ENCODE results near the gene AFF4. TPM values are rescaled to one million over a fixed set of nuclear protein-coding genes. Genes with fewer than 3 reads are reported as not detected.

The AFF4 gene
- total and polyA plus RNA-seq, 2 experiments from 2014 or later, result 31.3 to 46.3 TPM

DNA sequence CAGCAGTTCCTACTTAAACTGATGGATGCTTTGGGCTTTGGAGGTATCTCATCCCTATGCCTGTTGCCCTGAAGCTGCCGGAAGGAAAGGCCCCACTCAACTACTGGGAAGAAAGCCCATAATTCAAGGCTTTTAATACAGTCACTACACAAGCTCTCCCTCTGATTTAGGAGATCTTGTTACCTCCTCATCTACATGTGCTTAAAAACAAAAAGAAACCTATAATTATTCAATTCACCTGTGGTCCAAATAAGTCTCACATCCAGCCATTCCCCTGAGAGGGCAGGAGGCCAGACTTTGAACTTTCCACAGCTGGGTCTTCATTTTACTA is 90.7 kb downstream of the AFF4 start:
- Histone ChIP-seq H3K4me2 (no peak overlapping the region), H3K79me2 (replicated peaks; ENCODE audit: insufficient read depth) (peaks cover 8% of the 10 kb centered on the region), H3K4me3 (no peak overlapping the region), H3K27ac (ENCODE audit: low read depth) (no peak overlapping the region; the same call in 1 of the 2 replicates), H3K36me3 (ENCODE audit: insufficient read depth) (peaks cover 10% of the 10 kb centered on the region), H3K4me1 (ENCODE audit: insufficient read depth) (no peaks in the 10 kb centered on the region), H3K27me3 (ENCODE audit: insufficient read depth) (no peaks in the 10 kb centered on the region), H4K20me1 (replicated peaks; ENCODE audit: insufficient read depth) (peaks cover under 1% of the 10 kb centered on the region), H3F3A (replicated peaks; ENCODE audit: low read depth) (peaks cover 12% of the 10 kb centered on the region), H3K9me2 (ENCODE audit: insufficient read depth) (no peaks in the 10 kb centered on the region), H2AFZ (no peak overlapping the region)
- peaks cover 6% of the 10 kb centered on the region for H3K27me3 Mint-ChIP-seq (ENCODE audit: insufficient read depth, low read depth, poor library complexity)
- no peak overlapping the region for H3K4me3 Mint-ChIP-seq
- no peaks in the 10 kb centered on the region for H3K9me3 Mint-ChIP-seq
- H3K4me1 Mint-ChIP-seq, result no peaks in the 10 kb centered on the region
- peaks cover 24% of the 10 kb centered on the region for H3K36me3 Mint-ChIP-seq (ENCODE audit: low read depth)
- no peak for DNase-seq (ENCODE audit: low spot score)
- TF ChIP-seq EZH2 (IDR thresholded peaks at IDR 0.05; ENCODE audit: low read depth, unreplicated experiment) (no peak), CREB1 (CRISPR knock-in tag; IDR thresholded peaks at IDR 0.05; ENCODE audit: low read depth) (no peak), EZH2phosphoT487 (IDR thresholded peaks at IDR 0.05; ENCODE audit: unreplicated experiment) (no peak), NANOG (IDR thresholded peaks at IDR 0.05; ENCODE audit: borderline replicate concordance) (no peak), ZNF331 (CRISPR knock-in tag; IDR thresholded peaks at IDR 0.05; ENCODE audit: low read depth) (no peak), STAT1 (IDR thresholded peaks at IDR 0.05; ENCODE audit: unreplicated experiment) (no peak), ZNF114 (CRISPR knock-in tag; IDR thresholded peaks at IDR 0.05) (no peak), POLR2AphosphoS5 (IDR thresholded peaks at IDR 0.05; ENCODE audit: low read depth) (no peak; the same call in 1 of the 2 replicates), JUNB (IDR thresholded peaks at IDR 0.05; ENCODE audit: unreplicated experiment) (no peak)
- TF ChIP-seq, protein P1, sequence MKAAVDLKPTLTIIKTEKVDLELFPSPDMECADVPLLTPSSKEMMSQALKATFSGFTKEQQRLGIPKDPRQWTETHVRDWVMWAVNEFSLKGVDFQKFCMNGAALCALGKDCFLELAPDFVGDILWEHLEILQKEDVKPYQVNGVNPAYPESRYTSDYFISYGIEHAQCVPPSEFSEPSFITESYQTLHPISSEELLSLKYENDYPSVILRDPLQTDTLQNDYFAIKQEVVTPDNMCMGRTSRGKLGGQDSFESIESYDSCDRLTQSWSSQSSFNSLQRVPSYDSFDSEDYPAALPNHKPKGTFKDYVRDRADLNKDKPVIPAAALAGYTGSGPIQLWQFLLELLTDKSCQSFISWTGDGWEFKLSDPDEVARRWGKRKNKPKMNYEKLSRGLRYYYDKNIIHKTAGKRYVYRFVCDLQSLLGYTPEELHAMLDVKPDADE (IDR thresholded peaks at IDR 0.05), result no peak
- TF ChIP-seq, protein P2, sequence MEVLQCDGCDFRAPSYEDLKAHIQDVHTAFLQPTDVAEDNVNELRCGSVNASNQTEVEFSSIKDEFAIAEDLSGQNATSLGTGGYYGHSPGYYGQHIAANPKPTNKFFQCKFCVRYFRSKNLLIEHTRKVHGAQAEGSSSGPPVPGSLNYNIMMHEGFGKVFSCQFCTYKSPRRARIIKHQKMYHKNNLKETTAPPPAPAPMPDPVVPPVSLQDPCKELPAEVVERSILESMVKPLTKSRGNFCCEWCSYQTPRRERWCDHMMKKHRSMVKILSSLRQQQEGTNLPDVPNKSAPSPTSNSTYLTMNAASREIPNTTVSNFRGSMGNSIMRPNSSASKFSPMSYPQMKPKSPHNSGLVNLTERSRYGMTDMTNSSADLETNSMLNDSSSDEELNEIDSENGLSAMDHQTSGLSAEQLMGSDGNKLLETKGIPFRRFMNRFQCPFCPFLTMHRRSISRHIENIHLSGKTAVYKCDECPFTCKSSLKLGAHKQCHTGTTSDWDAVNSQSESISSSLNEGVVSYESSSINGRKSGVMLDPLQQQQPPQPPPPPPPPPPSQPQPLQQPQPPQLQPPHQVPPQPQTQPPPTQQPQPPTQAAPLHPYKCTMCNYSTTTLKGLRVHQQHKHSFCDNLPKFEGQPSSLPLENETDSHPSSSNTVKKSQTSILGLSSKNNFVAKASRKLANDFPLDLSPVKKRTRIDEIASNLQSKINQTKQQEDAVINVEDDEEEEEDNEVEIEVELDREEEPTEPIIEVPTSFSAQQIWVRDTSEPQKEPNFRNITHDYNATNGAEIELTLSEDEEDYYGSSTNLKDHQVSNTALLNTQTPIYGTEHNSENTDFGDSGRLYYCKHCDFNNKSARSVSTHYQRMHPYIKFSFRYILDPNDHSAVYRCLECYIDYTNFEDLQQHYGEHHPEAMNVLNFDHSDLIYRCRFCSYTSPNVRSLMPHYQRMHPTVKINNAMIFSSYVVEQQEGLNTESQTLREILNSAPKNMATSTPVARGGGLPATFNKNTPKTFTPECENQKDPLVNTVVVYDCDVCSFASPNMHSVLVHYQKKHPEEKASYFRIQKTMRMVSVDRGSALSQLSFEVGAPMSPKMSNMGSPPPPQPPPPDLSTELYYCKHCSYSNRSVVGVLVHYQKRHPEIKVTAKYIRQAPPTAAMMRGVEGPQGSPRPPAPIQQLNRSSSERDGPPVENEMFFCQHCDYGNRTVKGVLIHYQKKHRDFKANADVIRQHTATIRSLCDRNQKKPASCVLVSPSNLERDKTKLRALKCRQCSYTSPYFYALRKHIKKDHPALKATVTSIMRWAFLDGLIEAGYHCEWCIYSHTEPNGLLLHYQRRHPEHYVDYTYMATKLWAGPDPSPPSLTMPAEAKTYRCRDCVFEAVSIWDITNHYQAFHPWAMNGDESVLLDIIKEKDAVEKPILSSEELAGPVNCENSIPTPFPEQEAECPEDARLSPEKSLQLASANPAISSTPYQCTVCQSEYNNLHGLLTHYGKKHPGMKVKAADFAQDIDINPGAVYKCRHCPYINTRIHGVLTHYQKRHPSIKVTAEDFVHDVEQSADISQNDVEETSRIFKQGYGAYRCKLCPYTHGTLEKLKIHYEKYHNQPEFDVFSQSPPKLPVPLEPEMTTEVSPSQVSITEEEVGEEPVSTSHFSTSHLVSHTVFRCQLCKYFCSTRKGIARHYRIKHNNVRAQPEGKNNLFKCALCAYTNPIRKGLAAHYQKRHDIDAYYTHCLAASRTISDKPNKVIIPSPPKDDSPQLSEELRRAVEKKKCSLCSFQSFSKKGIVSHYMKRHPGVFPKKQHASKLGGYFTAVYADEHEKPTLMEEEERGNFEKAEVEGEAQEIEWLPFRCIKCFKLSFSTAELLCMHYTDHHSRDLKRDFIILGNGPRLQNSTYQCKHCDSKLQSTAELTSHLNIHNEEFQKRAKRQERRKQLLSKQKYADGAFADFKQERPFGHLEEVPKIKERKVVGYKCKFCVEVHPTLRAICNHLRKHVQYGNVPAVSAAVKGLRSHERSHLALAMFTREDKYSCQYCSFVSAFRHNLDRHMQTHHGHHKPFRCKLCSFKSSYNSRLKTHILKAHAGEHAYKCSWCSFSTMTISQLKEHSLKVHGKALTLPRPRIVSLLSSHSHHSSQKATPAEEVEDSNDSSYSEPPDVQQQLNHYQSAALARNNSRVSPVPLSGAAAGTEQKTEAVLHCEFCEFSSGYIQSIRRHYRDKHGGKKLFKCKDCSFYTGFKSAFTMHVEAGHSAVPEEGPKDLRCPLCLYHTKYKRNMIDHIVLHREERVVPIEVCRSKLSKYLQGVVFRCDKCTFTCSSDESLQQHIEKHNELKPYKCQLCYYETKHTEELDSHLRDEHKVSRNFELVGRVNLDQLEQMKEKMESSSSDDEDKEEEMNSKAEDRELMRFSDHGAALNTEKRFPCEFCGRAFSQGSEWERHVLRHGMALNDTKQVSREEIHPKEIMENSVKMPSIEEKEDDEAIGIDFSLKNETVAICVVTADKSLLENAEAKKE (CRISPR knock-in tag; IDR thresholded peaks at IDR 0.05), result no peak
- TF ChIP-seq, protein P3, sequence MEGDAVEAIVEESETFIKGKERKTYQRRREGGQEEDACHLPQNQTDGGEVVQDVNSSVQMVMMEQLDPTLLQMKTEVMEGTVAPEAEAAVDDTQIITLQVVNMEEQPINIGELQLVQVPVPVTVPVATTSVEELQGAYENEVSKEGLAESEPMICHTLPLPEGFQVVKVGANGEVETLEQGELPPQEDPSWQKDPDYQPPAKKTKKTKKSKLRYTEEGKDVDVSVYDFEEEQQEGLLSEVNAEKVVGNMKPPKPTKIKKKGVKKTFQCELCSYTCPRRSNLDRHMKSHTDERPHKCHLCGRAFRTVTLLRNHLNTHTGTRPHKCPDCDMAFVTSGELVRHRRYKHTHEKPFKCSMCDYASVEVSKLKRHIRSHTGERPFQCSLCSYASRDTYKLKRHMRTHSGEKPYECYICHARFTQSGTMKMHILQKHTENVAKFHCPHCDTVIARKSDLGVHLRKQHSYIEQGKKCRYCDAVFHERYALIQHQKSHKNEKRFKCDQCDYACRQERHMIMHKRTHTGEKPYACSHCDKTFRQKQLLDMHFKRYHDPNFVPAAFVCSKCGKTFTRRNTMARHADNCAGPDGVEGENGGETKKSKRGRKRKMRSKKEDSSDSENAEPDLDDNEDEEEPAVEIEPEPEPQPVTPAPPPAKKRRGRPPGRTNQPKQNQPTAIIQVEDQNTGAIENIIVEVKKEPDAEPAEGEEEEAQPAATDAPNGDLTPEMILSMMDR (conservative IDR thresholded peaks at IDR 0.05; ENCODE audit: low read depth in 2 of 2), result no peak
- TF ChIP-seq, protein P4, sequence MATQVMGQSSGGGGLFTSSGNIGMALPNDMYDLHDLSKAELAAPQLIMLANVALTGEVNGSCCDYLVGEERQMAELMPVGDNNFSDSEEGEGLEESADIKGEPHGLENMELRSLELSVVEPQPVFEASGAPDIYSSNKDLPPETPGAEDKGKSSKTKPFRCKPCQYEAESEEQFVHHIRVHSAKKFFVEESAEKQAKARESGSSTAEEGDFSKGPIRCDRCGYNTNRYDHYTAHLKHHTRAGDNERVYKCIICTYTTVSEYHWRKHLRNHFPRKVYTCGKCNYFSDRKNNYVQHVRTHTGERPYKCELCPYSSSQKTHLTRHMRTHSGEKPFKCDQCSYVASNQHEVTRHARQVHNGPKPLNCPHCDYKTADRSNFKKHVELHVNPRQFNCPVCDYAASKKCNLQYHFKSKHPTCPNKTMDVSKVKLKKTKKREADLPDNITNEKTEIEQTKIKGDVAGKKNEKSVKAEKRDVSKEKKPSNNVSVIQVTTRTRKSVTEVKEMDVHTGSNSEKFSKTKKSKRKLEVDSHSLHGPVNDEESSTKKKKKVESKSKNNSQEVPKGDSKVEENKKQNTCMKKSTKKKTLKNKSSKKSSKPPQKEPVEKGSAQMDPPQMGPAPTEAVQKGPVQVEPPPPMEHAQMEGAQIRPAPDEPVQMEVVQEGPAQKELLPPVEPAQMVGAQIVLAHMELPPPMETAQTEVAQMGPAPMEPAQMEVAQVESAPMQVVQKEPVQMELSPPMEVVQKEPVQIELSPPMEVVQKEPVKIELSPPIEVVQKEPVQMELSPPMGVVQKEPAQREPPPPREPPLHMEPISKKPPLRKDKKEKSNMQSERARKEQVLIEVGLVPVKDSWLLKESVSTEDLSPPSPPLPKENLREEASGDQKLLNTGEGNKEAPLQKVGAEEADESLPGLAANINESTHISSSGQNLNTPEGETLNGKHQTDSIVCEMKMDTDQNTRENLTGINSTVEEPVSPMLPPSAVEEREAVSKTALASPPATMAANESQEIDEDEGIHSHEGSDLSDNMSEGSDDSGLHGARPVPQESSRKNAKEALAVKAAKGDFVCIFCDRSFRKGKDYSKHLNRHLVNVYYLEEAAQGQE (IDR thresholded peaks at IDR 0.05; ENCODE audit: unreplicated experiment), result no peak
- H3K27ac Mint-ChIP-seq, result no peak overlapping the region
- ATAC-seq, result no peak

Measured in GM23338 (cell line).